LHCN-M2 (cell line): ENCODE data around the gene SPOCK2. TPM values are rescaled to one million over a fixed set of nuclear protein-coding genes. Genes with fewer than 3 reads are reported as not detected.

Experiments
- DNase-seq: peaks from one replicate; pipeline ENCODE4 v3.0.0-alpha.2; 2012; ENCODE audit warnings: low read depth
- total RNA-seq: library from RNA; depleted of rRNA; stranded (reverse); fragments of >200 nt; gene quantifications from 2 replicates; pipeline ENCODE4 v1.2.3, GENCODE V29; 2014; rRNA removed

The SPOCK2 gene
- total RNA-seq, 1 experiment from 2014 or later: 0.29 TPM

- no peak for DNase-seq
Observed at GRCh38 chr10:72011976-72012512, 76.3 kb downstream of the SPOCK2 start.

DNA sequence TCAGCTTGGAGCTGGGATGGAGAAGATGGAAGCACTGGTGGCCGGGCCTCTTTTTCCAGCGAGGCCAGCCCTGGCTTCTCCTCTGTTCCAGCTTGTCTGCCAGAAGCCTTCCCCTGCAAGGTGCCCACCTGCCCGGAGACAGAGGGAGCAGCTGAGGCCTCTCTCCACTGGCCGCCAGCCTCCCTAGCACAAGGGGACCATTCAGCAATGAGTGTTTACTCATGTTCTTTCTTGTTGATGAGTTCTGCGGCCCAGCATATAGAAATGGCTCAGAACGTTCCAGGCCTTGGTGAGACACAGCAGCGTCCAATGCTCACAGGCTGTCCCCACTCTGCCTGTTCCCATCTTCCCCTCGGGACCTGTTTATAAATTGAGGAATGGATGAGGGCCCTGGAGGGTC is 76.9 kb downstream of the SPOCK2 start:
- no peak for DNase-seq

DNA sequence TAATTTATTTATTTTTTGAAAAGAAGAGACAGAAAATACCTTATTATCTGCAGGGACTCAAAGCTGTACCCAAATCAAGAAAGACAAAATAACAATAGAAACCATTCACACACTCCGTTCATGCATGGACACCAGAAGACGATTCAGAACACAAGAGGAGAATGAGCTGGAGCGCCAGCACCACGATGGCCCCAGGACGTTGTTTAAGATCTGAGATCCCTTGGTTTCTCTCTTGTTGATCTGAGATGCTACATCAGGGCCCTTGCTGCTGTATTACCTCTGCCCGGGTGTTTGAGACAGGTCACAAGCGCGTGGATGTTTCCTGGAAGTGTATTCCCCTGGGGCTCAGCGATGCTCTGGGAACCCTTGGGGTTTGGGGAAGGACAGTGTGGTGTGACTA is 77.3 kb downstream of the SPOCK2 start:
- no peak for DNase-seq

DNA sequence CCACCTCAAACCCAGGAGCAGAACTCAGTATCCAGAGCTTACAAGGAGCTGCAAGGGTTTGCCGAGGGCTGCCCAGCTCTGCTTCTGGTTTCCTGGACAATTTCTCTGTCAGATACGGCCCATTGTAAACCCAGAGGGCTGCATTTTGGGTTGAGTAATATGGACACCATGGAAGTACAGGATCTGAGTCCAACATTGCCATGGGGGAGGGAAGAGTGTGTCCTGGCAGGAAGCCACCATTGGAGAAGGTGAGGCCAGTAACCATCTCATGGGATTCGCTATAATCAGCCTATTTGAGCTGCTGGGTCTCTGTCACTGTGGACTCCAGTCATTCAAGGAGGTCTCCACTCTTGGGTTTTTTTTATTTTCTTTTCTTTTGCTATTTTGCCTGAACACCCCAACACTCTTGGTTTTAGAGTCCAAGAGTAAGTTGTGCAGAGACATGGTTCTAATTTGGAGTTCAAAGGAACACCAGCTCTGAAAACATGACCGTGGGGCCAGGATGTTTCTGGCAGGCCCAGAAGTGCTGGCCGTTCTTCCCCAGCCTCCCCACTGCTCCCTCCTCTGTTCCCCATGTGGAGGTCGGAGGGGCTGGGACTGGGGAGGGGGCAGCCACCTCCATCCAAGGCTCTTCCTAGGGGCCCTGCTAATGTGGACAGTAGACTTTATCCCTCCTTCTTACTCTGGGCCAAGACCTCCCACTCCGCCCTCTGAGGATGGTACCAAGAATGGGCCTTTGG is 77.9 kb downstream of the SPOCK2 start:
- DNase-seq: no peak

DNA sequence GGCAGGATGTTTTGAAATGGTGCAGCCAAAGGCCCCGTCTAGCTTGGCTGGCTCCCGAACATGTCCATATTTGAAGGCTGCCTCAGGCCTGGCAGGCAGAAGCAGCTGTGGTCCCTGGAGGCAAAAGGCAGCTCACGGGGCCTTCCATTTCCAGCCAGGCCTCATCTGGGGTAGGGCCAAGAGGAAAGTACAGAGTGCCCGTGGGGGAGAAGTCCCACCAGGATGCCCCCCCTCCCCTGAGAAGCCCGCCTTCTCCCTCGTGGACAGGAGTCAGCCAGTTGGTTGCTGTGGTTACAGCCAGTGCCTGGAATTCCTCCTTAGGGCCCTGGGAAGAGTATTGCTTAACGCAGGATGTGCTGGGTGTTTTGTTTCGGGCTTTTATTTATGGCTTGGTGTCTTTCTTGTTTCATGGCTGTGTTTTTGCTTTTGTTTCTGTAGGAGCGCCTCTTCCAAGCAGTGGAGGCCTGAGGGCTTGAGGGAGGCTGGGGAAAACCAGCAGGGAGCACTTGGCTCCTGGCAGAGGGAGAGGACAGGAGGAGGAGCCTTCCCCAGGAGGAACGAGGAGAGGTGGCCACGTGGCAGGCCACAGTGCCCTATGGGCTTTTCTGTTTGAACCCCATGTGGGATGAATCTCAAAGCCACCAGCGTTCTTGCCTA is 78.8 kb downstream of the SPOCK2 start:
- peak; percentile 98 for DNase-seq

GRCh38 chr10:72009051-72009424 is 79.3 kb downstream of the SPOCK2 start:
- no peak for DNase-seq

Other genes starting within 250 kb of the SPOCK2 start
- gene PSAP, start 237.3 kb downstream of the SPOCK2 start, total RNA-seq: 380 and 455 TPM in 2 replicates
- gene CHST3, start 124.2 kb downstream of the SPOCK2 start, total RNA-seq: 32.9 and 40.6 TPM in 2 replicates
- gene ANAPC16, start 127.5 kb upstream of the SPOCK2 start, total RNA-seq: 46.0 and 48.3 TPM in 2 replicates
- 30.3 and 37.3 TPM in 2 replicates for gene ASCC1, start 127.7 kb upstream of the SPOCK2 start, total RNA-seq
- 257 and 378 TPM in 2 replicates for gene DDIT4, start 185.4 kb upstream of the SPOCK2 start, total RNA-seq